HCT116 (cell line): ENCODE data around the gene RBP5.

ENCODE experiments used
- CEBPB ChIP-seq: IDR thresholded peaks from 2 replicates; pipeline ENCODE4 v1.6.1; 2012; ENCODE audit warnings: low read depth
- CTCF ChIP-seq, 3 experiments: fragments of 200-600 bp in 1 of 3; sonication (generic) in 1 of 3; IDR thresholded peaks in 2 of 3; conservative IDR thresholded peaks in 1 of 3; 2 replicates each; pipeline ENCODE4 v1.5.1; 2012 to 2017; ENCODE audit warnings: low read depth in 2 of 3, low read length in 2 of 3, antibody characterized with exemption in 1 of 3, borderline replicate concordance in 1 of 3, control low read depth in 1 of 3, mild to moderate bottlenecking in 1 of 3, mixed read lengths in 1 of 3, mixed run types in 1 of 3, moderate library complexity in 1 of 3; ENCODE audit not compliant: insufficient read depth in 1 of 3
- EGR1 ChIP-seq: IDR thresholded peaks from 2 replicates; pipeline ENCODE4 v1.6.1; 2012; ENCODE audit warnings: low read depth
- MAX ChIP-seq: IDR thresholded peaks from 2 replicates; pipeline ENCODE4 v1.6.1; 2012
- POLR2A ChIP-seq: IDR thresholded peaks from 2 replicates; pipeline ENCODE4 v1.7.0; 2011; ENCODE audit warnings: borderline replicate concordance; ENCODE audit not compliant: insufficient read depth, insufficient read length; ENCODE audit errors: extremely low read depth
- POLR2AphosphoS5 ChIP-seq: IDR thresholded peaks from 2 replicates; pipeline ENCODE4 v1.6.1; 2011; ENCODE audit warnings: mild to moderate bottlenecking, low read depth, low read length, moderate library complexity
- RAD21 ChIP-seq: IDR thresholded peaks from 2 replicates; pipeline ENCODE4 v1.6.1; 2012; ENCODE audit warnings: low read depth, mild to moderate bottlenecking
- REST ChIP-seq: IDR thresholded peaks from 2 replicates; pipeline ENCODE4 v1.6.1; 2012; ENCODE audit warnings: low read depth
- SP1 ChIP-seq: IDR thresholded peaks from 2 replicates; pipeline ENCODE4 v1.6.1; 2012; ENCODE audit warnings: low read depth
- YY1 ChIP-seq: IDR thresholded peaks from 2 replicates; pipeline ENCODE4 v1.6.1; 2011; ENCODE audit warnings: low read length, low read depth, moderate library complexity, mild to moderate bottlenecking; ENCODE audit not compliant: insufficient replicate concordance; ENCODE audit errors: extremely low read depth
- ZBTB33 ChIP-seq: IDR thresholded peaks from 2 replicates; pipeline ENCODE4 v1.6.1; 2011; ENCODE audit warnings: mild to moderate bottlenecking, low read length, moderate library complexity; ENCODE audit not compliant: insufficient replicate concordance; ENCODE audit errors: extremely low read depth
- ZFX ChIP-seq: fragments of 450-650 bp; IDR thresholded peaks from 2 replicates; pipeline ENCODE4 v1.6.1; 2017

- TF ChIP-seq RAD21 (no peak), POLR2A (no peak), CTCF (IDR thresholded peaks at IDR 0.05 in 2 of 3, conservative IDR thresholded peaks at IDR 0.05 in 1 of 3; ENCODE audit: borderline replicate concordance in 1 of 3, insufficient read depth in 1 of 3, low read depth in 2 of 3, low read length in 2 of 3) (no peak), MAX (no peak), YY1 (no peak), ZFX (no peak), ZBTB33 (no peak), POLR2AphosphoS5 (no peak), REST (no peak), CEBPB (no peak), EGR1 (no peak), SP1 (no peak)
Observed at GRCh38 chr12:7116916-7117315, 11.8 kb downstream of the RBP5 start.
